HCT116 (cell line): ENCODE data around the gene TTC33.

Experiments used
- CBX3 ChIP-seq: IDR thresholded peaks from 2 replicates; pipeline ENCODE4 v1.6.1; 2012; ENCODE audit warnings: low read depth
- POLR2AphosphoS5 ChIP-seq: IDR thresholded peaks from 2 replicates; pipeline ENCODE4 v1.6.1; 2011; ENCODE audit warnings: mild to moderate bottlenecking, low read depth, low read length, moderate library complexity
- RAD21 ChIP-seq: IDR thresholded peaks from 2 replicates; pipeline ENCODE4 v1.6.1; 2012; ENCODE audit warnings: low read depth, mild to moderate bottlenecking
- TF ChIP-seq, protein P1 (sequence below): IDR thresholded peaks from 2 replicates; pipeline ENCODE4 v1.6.1; 2012
- TF ChIP-seq, protein P2 (sequence below), 3 experiments: fragments of 200-600 bp in 1 of 3; sonication (generic) in 1 of 3; IDR thresholded peaks in 2 of 3; conservative IDR thresholded peaks in 1 of 3; 2 replicates each; pipeline ENCODE4 v1.5.1; 2012 to 2017; ENCODE audit warnings: low read depth in 2 of 3, low read length in 2 of 3, antibody characterized with exemption in 1 of 3, borderline replicate concordance in 1 of 3, control low read depth in 1 of 3, mild to moderate bottlenecking in 1 of 3, mixed read lengths in 1 of 3, mixed run types in 1 of 3, moderate library complexity in 1 of 3; ENCODE audit not compliant: insufficient read depth in 1 of 3

DNA sequence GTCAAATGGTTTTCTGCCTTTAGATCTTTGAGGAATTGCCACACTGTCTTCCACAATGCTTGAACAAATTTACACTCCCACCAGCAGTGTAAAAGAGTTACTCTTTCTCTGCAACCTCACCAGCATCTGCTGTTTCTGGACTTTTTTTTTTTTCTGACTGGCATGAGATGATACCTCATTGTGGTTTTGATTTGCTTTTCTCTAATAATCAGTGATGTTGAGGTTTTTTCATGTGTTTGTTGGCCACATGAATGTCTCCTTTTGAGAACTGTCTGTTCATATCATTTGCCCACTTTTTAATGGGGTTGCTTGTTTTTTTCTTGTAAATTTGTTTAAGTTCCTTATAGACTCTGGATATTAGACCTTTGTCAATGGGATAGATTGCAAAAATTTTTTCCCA, 205.3 kb downstream of the TTC33 start:
- no peak for TF ChIP-seq RAD21
- no peak for TF ChIP-seq POLR2AphosphoS5
- no peak for TF ChIP-seq CBX3
- TF ChIP-seq, protein P1, sequence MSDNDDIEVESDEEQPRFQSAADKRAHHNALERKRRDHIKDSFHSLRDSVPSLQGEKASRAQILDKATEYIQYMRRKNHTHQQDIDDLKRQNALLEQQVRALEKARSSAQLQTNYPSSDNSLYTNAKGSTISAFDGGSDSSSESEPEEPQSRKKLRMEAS, result no peak
- TF ChIP-seq, protein P2, sequence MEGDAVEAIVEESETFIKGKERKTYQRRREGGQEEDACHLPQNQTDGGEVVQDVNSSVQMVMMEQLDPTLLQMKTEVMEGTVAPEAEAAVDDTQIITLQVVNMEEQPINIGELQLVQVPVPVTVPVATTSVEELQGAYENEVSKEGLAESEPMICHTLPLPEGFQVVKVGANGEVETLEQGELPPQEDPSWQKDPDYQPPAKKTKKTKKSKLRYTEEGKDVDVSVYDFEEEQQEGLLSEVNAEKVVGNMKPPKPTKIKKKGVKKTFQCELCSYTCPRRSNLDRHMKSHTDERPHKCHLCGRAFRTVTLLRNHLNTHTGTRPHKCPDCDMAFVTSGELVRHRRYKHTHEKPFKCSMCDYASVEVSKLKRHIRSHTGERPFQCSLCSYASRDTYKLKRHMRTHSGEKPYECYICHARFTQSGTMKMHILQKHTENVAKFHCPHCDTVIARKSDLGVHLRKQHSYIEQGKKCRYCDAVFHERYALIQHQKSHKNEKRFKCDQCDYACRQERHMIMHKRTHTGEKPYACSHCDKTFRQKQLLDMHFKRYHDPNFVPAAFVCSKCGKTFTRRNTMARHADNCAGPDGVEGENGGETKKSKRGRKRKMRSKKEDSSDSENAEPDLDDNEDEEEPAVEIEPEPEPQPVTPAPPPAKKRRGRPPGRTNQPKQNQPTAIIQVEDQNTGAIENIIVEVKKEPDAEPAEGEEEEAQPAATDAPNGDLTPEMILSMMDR (IDR thresholded peaks at IDR 0.05 in 2 of 3, conservative IDR thresholded peaks at IDR 0.05 in 1 of 3; ENCODE audit: borderline replicate concordance in 1 of 3, insufficient read depth in 1 of 3, low read depth in 2 of 3, low read length in 2 of 3), result no peak
